Liver (tissue), 3 donors: ENCODE results near the gene NR1I3.

Experiments used
- CTCF ChIP-seq: fragments of 150-350 bp; IDR thresholded peaks from 2 replicates; pipeline ENCODE4 v1.5.1; 2017; ENCODE audit warnings: improper control_type of control experiment, low read depth, low read length; ENCODE audit not compliant: missing input control
- GABPA ChIP-seq, 2 donors: IDR thresholded peaks in 1 of 2; conservative IDR thresholded peaks in 1 of 2; 2 replicates each; pipeline ENCODE4 v1.6.1; 2016; ENCODE audit warnings: antibody characterized with exemption in 2 of 2, mild to moderate bottlenecking in 1 of 2, moderate library complexity in 1 of 2
- MAX ChIP-seq: IDR thresholded peaks from 2 replicates; pipeline ENCODE4 v1.6.1; 2016; ENCODE audit warnings: antibody characterized with exemption
- NR2F2 ChIP-seq: IDR thresholded peaks from 2 replicates; pipeline ENCODE4 v1.6.1; 2016; ENCODE audit warnings: antibody characterized with exemption
- RAD21 ChIP-seq, 2 donors: IDR thresholded peaks; 2 replicates each; pipeline ENCODE4 v1.6.1; 2016; ENCODE audit warnings: antibody characterized with exemption in 2 of 2, mild to moderate bottlenecking in 2 of 2
- REST ChIP-seq: IDR thresholded peaks from 2 replicates; pipeline ENCODE4 v1.6.1; 2016; ENCODE audit warnings: antibody characterized with exemption, mild to moderate bottlenecking
- RXRA ChIP-seq, 2 donors: IDR thresholded peaks; 2 replicates each; pipeline ENCODE4 v1.6.1; 2017 to 2018; ENCODE audit warnings: antibody characterized with exemption in 2 of 2, mild to moderate bottlenecking in 1 of 2
- TAF1 ChIP-seq: conservative IDR thresholded peaks from 2 replicates; pipeline ENCODE4 v1.6.1; 2016; ENCODE audit warnings: antibody characterized with exemption, mild to moderate bottlenecking
- YY1 ChIP-seq: IDR thresholded peaks from 2 replicates; pipeline ENCODE4 v1.6.1; 2016; ENCODE audit warnings: antibody characterized with exemption, mild to moderate bottlenecking
- ZBTB33 ChIP-seq: IDR thresholded peaks from 2 replicates; pipeline ENCODE4 v1.6.1; 2016; ENCODE audit warnings: antibody characterized with exemption
- donor health status: healthy.
- donor health status: healthy.

- TF ChIP-seq CTCF: no peak
- TF ChIP-seq GABPA (IDR thresholded peaks at IDR 0.05 in 1 of 2, conservative IDR thresholded peaks at IDR 0.05 in 1 of 2): no peak
- TF ChIP-seq RAD21 (IDR thresholded peaks at IDR 0.05): no peak
- TF ChIP-seq TAF1: no peak
- TF ChIP-seq YY1: no peak
- TF ChIP-seq MAX: no peak
- no peak for TF ChIP-seq REST
- TF ChIP-seq RXRA (IDR thresholded peaks at IDR 0.05): no peak
- no peak for TF ChIP-seq ZBTB33
- TF ChIP-seq NR2F2: no peak
These were observed 12.8 kb downstream of the NR1I3 start for GRCh38 chr1:161225178-161225533.
